Spinal cord (tissue), 10 donors: ENCODE measurements around the gene PRKCB. TPM values are rescaled to one million over a fixed set of nuclear protein-coding genes. Genes with fewer than 3 reads are reported as not detected.
"Not testable (repeated sequence)": the region's sequence is repeated elsewhere in the genome, so short reads cannot be mapped to it uniquely, and the experiment has no call there.

Source experiments
- DNase-seq, 6 donors: peaks; one replicate each; pipeline versions ENCODE4 v3.0.0 to v3.0.0-alpha.2; 2013 to 2015; ENCODE audit warnings: low spot score in 6 of 6, low read depth in 4 of 6
- H3K27ac ChIP-seq: one replicate; pipeline ENCODE4 v1.5.1; 2013; ENCODE audit warnings: low read depth, low read length, control low read depth
- H3K27me3 ChIP-seq: one replicate; pipeline ENCODE4 v1.6.1; 2013; ENCODE audit warnings: low read length; ENCODE audit not compliant: control insufficient read depth, insufficient read depth
- H3K36me3 ChIP-seq: one replicate; pipeline ENCODE4 v1.6.1; 2013; ENCODE audit warnings: low read length; ENCODE audit not compliant: control insufficient read depth, insufficient read depth
- H3K4me1 ChIP-seq: one replicate; pipeline ENCODE4 v1.6.1; 2013; ENCODE audit warnings: low read length; ENCODE audit not compliant: control insufficient read depth, insufficient read depth
- H3K4me3 ChIP-seq: one replicate; pipeline ENCODE4 v1.5.1; 2013; ENCODE audit warnings: low read depth, low read length, control low read depth
- H3K9me3 ChIP-seq: one replicate; pipeline ENCODE4 v1.6.1; 2013; ENCODE audit warnings: low read length; ENCODE audit not compliant: control insufficient read depth, insufficient read depth
- WGBS: methylation state at CpG from one replicate; pipeline ENCODE4 v1.1.5; 2013; ENCODE audit warnings: missing lambda C conversion rate; ENCODE audit not compliant: insufficient coverage; 5-methylcytosine and 5-hydroxymethylcytosine counted together
- polyA plus RNA-seq, 2 donors: library from polyadenylated mRNA; unstranded; fragments of 120-200 nt; gene quantifications; one replicate each; pipeline ENCODE4 v1.2.1, GENCODE V29; 2013; ENCODE audit not compliant: insufficient read length in 2 of 2
- total RNA-seq, 2 donors: library from RNA; depleted of rRNA in 1 of 2; stranded (reverse); fragments of 120-200 nt in 1 of 2; fragments of >200 nt in 1 of 2; gene quantifications; one replicate each; pipeline versions ENCODE4 v1.2.3 to v1.2.4, GENCODE V29; 2013 to 2014
- donor health status: healthy.

Gene PRKCB
- total and polyA plus RNA-seq, 4 donors, result 50.7 to 118 (median 87.9) TPM

GRCh38 chr16:23907903-23908302 lies 72.1 kb downstream of the PRKCB start:
- H3K27ac ChIP-seq, result no peak overlapping the region
- no peak overlapping the region for H3K4me3 ChIP-seq
- 75% methylated on average over 7 of the region's 7 CpGs for WGBS
- no peak for DNase-seq
- H3K36me3 ChIP-seq, result no peaks in the 10 kb centered on the region
- no peaks in the 10 kb centered on the region for H3K9me3 ChIP-seq
- peaks cover 11% of the 10 kb centered on the region for H3K4me1 ChIP-seq
- no peaks in the 10 kb centered on the region for H3K27me3 ChIP-seq

GRCh38 chr16:23908790-23909189 lies 73.0 kb downstream of the PRKCB start:
- no CpG with 5 or more reads among the region's 9 CpGs for WGBS
- Histone ChIP-seq H3K36me3 (no peaks in the 10 kb centered on the region), H3K9me3 (no peaks in the 10 kb centered on the region), H3K27ac (no peak overlapping the region), H3K4me1 (peaks cover 11% of the 10 kb centered on the region), H3K27me3 (no peaks in the 10 kb centered on the region), H3K4me3 (no peak overlapping the region)
- no peak for DNase-seq

GRCh38 chr16:23909792-23910418 lies 74.1 kb downstream of the PRKCB start:
- H3K36me3 ChIP-seq, result no peaks in the 10 kb centered on the region
- no peak overlapping the region for H3K27ac ChIP-seq
- no peaks in the 10 kb centered on the region for H3K9me3 ChIP-seq
- 79% methylated on average over 5 of the region's 8 CpGs for WGBS
- no peak for DNase-seq
- H3K27me3 ChIP-seq, result no peaks in the 10 kb centered on the region
- H3K4me3 ChIP-seq, result no peak overlapping the region
- H3K4me1 ChIP-seq, result peaks cover 13% of the 10 kb centered on the region

- 23% methylated on average over 5 of the region's 6 CpGs for WGBS
- Histone ChIP-seq H3K36me3 (no peaks in the 10 kb centered on the region), H3K27me3 (no peaks in the 10 kb centered on the region), H3K4me1 (peaks cover 8% of the 10 kb centered on the region), H3K4me3 (no peak overlapping the region), H3K9me3 (no peaks in the 10 kb centered on the region), H3K27ac (no peak overlapping the region)
- DNase-seq, result peak in 3 of 6 donors; percentile 17 to 93 (median 26)
Observed at GRCh38 chr16:23914946-23915530, 79.3 kb downstream of the PRKCB start.

- not testable (repeated sequence) for H3K9me3 ChIP-seq, H3K27ac ChIP-seq, H3K4me1 ChIP-seq, H3K4me3 ChIP-seq, DNase-seq, H3K27me3 ChIP-seq, H3K36me3 ChIP-seq
- no CpG with 5 or more reads among the region's 1 CpG for WGBS
Observed at GRCh38 chr16:23916552-23916951, 80.8 kb downstream of the PRKCB start.

GRCh38 chr16:23917621-23918020 lies 81.8 kb downstream of the PRKCB start:
- no peak for DNase-seq
- H3K9me3 ChIP-seq, result no peaks in the 10 kb centered on the region
- no peak overlapping the region for H3K4me3 ChIP-seq
- 83% methylated on average over 2 of the region's 6 CpGs for WGBS
- no peaks in the 10 kb centered on the region for H3K36me3 ChIP-seq
- no peak overlapping the region for H3K27ac ChIP-seq
- H3K27me3 ChIP-seq, result no peaks in the 10 kb centered on the region
- peaks cover 8% of the 10 kb centered on the region for H3K4me1 ChIP-seq

GRCh38 chr16:23920446-23920845 lies 84.7 kb downstream of the PRKCB start:
- Histone ChIP-seq H3K27me3 (no peaks in the 10 kb centered on the region), H3K4me1 (peaks cover under 1% of the 10 kb centered on the region), H3K4me3 (no peak overlapping the region), H3K9me3 (no peaks in the 10 kb centered on the region), H3K36me3 (no peaks in the 10 kb centered on the region), H3K27ac (no peak overlapping the region)
- 92% methylated on average over 1 of the region's 2 CpGs for WGBS
- no peak for DNase-seq

- H3K36me3 ChIP-seq, result no peaks in the 10 kb centered on the region
- no peak overlapping the region for H3K27ac ChIP-seq
- H3K9me3 ChIP-seq, result no peaks in the 10 kb centered on the region
- H3K4me1 ChIP-seq, result no peaks in the 10 kb centered on the region
- 86% methylated on average over 1 of the region's 3 CpGs for WGBS
- H3K27me3 ChIP-seq, result no peaks in the 10 kb centered on the region
- H3K4me3 ChIP-seq, result no peak overlapping the region
- no peak for DNase-seq
Observed at GRCh38 chr16:23920899-23921298, 85.1 kb downstream of the PRKCB start.

GRCh38 chr16:23922406-23922805 lies 86.6 kb downstream of the PRKCB start:
- no peak for DNase-seq
- H3K4me3 ChIP-seq, result no peak overlapping the region
- no peaks in the 10 kb centered on the region for H3K36me3 ChIP-seq
- no peaks in the 10 kb centered on the region for H3K4me1 ChIP-seq
- H3K9me3 ChIP-seq, result no peaks in the 10 kb centered on the region
- H3K27me3 ChIP-seq, result no peaks in the 10 kb centered on the region
- no peak overlapping the region for H3K27ac ChIP-seq

- DNase-seq, result no peak
- Histone ChIP-seq H3K27me3 (no peaks in the 10 kb centered on the region), H3K27ac (no peak overlapping the region), H3K36me3 (no peaks in the 10 kb centered on the region), H3K4me1 (no peaks in the 10 kb centered on the region), H3K4me3 (no peak overlapping the region), H3K9me3 (no peaks in the 10 kb centered on the region)
- WGBS, result 93% methylated on average over 3 of the region's 8 CpGs
Observed at GRCh38 chr16:23924128-23924527, 88.3 kb downstream of the PRKCB start.
